Lower leg skin (tissue), 4 donors: ENCODE results near the gene REV3L. TPM values are rescaled to one million over a fixed set of nuclear protein-coding genes. Genes with fewer than 3 reads are reported as not detected.
A peak's percentile ranks its signal among the peaks of the same experiment; 100 is the strongest.
"Not testable (repeated sequence)": the region's sequence is repeated elsewhere in the genome, so short reads cannot be mapped to it uniquely, and the experiment has no call there.

Experiments used
- DNase-seq, 2 donors: peaks; one replicate each; pipeline ENCODE4 v3.0.0-alpha.2; 2019; ENCODE audit warnings: low spot score in 2 of 2
- H3K4me3 ChIP-seq: fragments of 200-600 bp; sonication (generic); 2 replicates; pipeline ENCODE4 v1.5.1; 2017; ENCODE audit warnings: mild to moderate bottlenecking, low read depth; ENCODE audit not compliant: poor library complexity, severe bottlenecking
- POLR2A ChIP-seq, 2 donors: fragments of 450-650 bp; IDR thresholded peaks; one replicate each; pipeline ENCODE4 v1.6.1; 2016 to 2017; ENCODE audit warnings: antibody characterized with exemption in 2 of 2, mild to moderate bottlenecking in 1 of 2, moderate library complexity in 1 of 2
- WGBS, 2 donors: methylation state at CpG; one replicate each; pipeline ENCODE4 v1.1.5; 2018; 5-methylcytosine and 5-hydroxymethylcytosine counted together
- intact Hi-C: fragments of 100-400 bp; cut with DNase I; formaldehyde crosslinking; loops from one replicate; pipeline ENCODE4 v1.15.0; 2023; ENCODE audit warnings: low total_unique reads
- total RNA-seq, 4 donors: library from RNA; depleted of rRNA; stranded (reverse); fragments of >200 nt; gene quantifications; one replicate each; pipeline ENCODE4 v1.1.0, GENCODE V29; 2016
- TF ChIP-seq, protein P1 (sequence below), 3 donors: fragments of 450-650 bp; IDR thresholded peaks; one replicate each; pipeline ENCODE4 v1.5.1; 2016; ENCODE audit warnings: antibody characterized with exemption in 3 of 3, mild to moderate bottlenecking in 3 of 3, moderate library complexity in 2 of 3

Gene REV3L
- total RNA-seq, 4 donors from 2014 or later = 25.9 to 45.9 (median 28.6) TPM

- TF ChIP-seq, protein P1, sequence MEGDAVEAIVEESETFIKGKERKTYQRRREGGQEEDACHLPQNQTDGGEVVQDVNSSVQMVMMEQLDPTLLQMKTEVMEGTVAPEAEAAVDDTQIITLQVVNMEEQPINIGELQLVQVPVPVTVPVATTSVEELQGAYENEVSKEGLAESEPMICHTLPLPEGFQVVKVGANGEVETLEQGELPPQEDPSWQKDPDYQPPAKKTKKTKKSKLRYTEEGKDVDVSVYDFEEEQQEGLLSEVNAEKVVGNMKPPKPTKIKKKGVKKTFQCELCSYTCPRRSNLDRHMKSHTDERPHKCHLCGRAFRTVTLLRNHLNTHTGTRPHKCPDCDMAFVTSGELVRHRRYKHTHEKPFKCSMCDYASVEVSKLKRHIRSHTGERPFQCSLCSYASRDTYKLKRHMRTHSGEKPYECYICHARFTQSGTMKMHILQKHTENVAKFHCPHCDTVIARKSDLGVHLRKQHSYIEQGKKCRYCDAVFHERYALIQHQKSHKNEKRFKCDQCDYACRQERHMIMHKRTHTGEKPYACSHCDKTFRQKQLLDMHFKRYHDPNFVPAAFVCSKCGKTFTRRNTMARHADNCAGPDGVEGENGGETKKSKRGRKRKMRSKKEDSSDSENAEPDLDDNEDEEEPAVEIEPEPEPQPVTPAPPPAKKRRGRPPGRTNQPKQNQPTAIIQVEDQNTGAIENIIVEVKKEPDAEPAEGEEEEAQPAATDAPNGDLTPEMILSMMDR (IDR thresholded peaks at IDR 0.05) = no peak
- TF ChIP-seq POLR2A (IDR thresholded peaks at IDR 0.05) = no peak
- no peak overlapping the region for H3K4me3 ChIP-seq
- intact Hi-C loops = no loop called here
- DNase-seq = no peak
- 61 to 67% methylated on average over 12 of the region's 12 CpGs for WGBS, 2 donors
These were observed 222.3 kb downstream of the REV3L start for GRCh38 chr6:111260570-111261298.

GRCh38 chr6:111259089-111259831 is 223.8 kb downstream of the REV3L start:
- WGBS, 2 donors = 1 to 2% methylated on average over 33 to 44 of the region's 59 CpGs
- H3K4me3 ChIP-seq = peak overlapping the region; percentile 70
- peak; percentile 99 to 100 for DNase-seq
- intact Hi-C loops = loop anchor here (5.0 kb wide), 1 partner anchor 793 kb away; the partner anchor contains the start of gene CCN6
- TF ChIP-seq, protein P1 (IDR thresholded peaks at IDR 0.05) = peak in 1 of 3 donors; percentile 99
- no peak for TF ChIP-seq POLR2A (IDR thresholded peaks at IDR 0.05)

DNA sequence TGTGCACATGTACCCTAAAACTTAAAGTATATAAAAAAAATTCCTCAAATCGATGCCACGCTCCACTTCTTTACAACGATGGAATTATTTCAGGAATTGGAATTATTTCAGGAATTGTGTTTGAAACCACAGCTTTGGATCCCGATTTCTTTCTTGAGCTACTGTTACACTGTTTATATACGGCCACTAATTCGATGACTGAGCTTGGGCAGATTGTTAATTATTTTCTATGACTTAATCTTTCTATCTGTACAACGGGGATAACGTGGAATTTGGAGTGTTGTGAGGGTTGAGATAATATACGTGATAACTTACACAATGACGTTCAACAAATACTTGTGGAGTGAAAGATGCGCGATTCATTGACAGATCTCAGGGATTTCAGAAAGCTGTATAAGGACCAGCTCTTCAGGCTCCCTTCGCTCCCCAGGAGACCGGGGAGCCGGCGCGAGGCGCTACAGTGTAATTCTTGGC is 224.4 kb downstream of the REV3L start:
- WGBS, 2 donors = 11 to 16% methylated on average over 18 of the region's 18 CpGs
- intact Hi-C loops = loop anchor here (5.0 kb wide), 1 partner anchor 794 kb away; the partner anchor contains the start of gene CCN6
- DNase-seq = no peak
- no peak overlapping the region for H3K4me3 ChIP-seq
- TF ChIP-seq, protein P1 (IDR thresholded peaks at IDR 0.05) = no peak
- no peak for TF ChIP-seq POLR2A (IDR thresholded peaks at IDR 0.05)

GRCh38 chr6:111258010-111258409 is 225.0 kb downstream of the REV3L start:
- WGBS, 2 donors = 91 to 95% methylated on average over 13 of the region's 13 CpGs
- DNase-seq = no peak
- TF ChIP-seq POLR2A (IDR thresholded peaks at IDR 0.05) = no peak
- TF ChIP-seq, protein P1 (IDR thresholded peaks at IDR 0.05) = no peak
- intact Hi-C loops = loop anchor here (5.0 kb wide), 1 partner anchor 794 kb away; the partner anchor contains the start of gene CCN6
- H3K4me3 ChIP-seq = no peak overlapping the region

DNA sequence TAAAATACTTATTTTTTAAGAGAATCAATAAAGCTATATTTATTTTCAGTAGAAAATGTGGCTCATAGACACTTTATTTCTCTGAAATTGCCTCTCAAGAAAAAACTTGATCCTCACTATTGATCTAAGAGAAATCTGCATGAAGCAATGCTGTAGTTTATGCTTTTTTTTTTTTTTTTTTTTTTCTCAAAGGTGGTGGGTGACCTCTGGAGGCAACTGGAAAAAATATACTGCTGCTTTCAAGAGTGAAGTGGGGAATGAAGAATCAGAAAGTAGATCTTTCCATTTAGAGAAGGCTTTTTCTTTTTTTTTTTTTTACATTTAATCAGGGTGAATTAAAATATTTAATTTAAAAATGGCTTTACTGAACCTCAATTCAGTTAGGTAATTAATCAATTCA is 226.4 kb downstream of the REV3L start:
- intact Hi-C loops = loop anchor here (5.0 kb wide), 1 partner anchor 796 kb away; the partner anchor contains the start of gene CCN6
- H3K4me3 ChIP-seq = no peak overlapping the region
- TF ChIP-seq, protein P1 (IDR thresholded peaks at IDR 0.05) = no peak
- no peak for TF ChIP-seq POLR2A (IDR thresholded peaks at IDR 0.05)
- no peak for DNase-seq

DNA sequence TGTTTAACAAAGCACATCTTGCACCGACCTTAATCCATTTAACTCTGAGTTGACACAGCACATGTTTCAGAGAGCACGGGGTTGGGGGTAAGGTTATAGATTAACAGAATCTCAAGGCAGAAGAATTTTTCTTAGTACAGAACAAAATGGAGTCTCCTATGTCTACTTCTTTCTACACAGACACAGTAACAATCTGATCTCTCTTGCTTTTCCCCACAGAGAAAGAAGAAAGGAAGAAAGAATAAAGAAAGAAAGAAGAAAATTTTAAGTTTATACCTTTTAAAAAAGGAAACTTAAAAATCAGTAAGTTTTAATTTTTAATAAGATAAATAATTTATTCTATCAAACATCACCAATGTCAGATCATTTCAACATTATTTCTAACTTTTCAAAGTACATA is 227.2 kb downstream of the REV3L start:
- WGBS, 2 donors = 49 to 53% methylated on average over 2 of the region's 2 CpGs
- intact Hi-C loops = loop anchor here (5.0 kb wide), 1 partner anchor 796 kb away; the partner anchor contains the start of gene CCN6

More for the DNA sequence above, 227.2 kb downstream of the REV3L start:
- not testable (repeated sequence) for DNase-seq, H3K4me3 ChIP-seq
